ENCODE data around the gene MRPL39.

MRPL39 gene

DNA sequence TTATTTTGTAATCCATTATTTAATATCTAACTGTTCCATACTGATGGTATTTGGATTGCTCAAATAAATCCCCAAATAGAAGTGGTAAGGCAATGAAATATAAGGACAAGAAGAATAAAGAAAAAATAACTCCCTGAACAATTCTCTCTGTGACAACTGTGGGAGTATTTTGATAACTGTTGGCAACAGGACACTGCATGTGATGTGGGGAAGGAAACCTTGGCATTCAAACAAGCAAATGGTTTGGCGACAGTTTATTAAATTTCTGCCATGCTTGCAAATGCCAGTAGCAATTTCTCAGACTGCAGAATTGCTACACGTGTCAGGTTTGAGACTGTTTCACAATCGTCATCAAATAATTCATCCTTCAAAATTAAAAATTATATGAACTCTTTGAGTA lies 8.6 kb upstream of the MRPL39 start:
- in situ Hi-C loops (cut with MboI; ENCODE audit: low sequenced_read_pairs) = loop anchor here (25.0 kb wide), 3 partner anchors 246 to 1096 kb away; partner anchors contain the start of gene APP

DNA sequence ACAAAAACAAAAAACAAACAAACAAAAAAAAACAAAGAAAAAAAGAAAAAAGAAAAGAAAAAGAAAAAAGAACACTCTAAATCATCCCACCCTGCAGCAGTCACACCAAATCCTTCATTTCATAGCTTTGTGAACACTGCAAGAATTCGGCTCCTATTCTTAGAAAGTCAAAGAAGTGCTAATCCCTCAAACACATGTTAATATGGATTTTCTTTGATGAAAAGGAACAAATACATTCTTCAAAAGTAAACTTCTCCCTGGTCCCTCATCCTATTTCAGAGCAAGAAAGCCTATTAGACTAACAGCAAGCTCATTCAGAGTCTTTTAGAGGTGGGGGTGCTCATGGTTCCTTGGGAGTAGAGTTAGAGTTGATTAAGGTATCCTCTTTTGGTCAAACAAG lies 7.2 kb upstream of the MRPL39 start:
- in situ Hi-C loops (cut with MboI; ENCODE audit: low sequenced_read_pairs) = loop anchor here (25.0 kb wide), 3 partner anchors 248 to 1098 kb away; partner anchors contain the start of gene APP

DNA sequence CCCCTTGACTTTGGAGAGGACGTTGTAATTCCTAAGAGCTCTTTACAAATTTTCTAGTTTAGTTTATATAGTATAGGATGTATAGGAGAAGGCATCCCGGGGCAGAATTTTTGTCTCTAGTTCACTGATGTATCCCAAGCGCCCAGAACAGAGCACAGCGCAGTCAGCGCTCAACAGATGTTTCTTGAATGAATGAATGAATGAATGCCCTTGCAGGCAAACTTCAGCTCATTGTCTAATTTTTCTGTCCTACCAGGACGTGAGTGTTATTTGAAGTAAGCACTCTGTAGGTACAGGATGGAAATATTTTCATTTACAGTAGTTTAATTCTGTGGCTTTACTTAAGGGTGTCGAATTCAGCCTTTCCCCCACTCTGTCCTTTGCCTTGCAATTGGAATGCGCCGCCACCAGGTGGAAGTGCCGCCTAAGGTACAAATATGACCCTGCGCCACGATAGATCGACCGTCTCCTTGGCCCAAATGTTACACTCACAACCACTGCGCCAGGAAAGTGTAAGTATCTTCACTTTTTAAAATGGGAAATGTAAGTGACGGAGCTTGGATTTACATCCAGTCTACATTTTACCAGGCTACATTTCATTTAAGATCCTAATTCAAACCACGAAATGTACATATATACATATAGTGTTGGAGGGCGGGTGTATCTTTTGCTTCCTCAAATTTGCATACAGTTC lies 910 bp upstream of the MRPL39 start:
- in situ Hi-C loops (cut with MboI; ENCODE audit: low sequenced_read_pairs) = loop anchor here (25.0 kb wide), 3 partner anchors 254 to 1104 kb away; partner anchors contain the start of gene APP

DNA sequence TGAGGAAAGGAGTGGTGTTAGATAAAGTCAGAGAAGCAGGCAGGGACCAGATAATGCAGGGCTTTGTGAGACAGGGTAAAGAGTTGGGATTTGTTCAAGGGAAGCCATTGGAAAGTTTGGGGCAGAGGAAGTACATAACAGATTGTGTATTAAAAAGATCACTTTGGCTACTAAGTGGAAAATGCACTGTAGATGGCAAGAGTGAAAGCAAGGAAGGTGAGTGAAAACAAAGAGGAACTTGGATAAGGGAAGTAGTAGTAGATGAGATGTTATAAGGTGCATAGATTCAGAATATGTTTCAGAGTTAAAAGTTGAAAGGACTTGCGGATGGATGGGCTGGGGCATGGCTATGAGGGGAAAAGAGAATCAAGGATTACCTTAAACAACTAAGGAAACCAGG lies 17.4 kb downstream of the MRPL39 start:
- in situ Hi-C loops (cut with MboI; ENCODE audit: low sequenced_read_pairs) = no loop called here

DNA sequence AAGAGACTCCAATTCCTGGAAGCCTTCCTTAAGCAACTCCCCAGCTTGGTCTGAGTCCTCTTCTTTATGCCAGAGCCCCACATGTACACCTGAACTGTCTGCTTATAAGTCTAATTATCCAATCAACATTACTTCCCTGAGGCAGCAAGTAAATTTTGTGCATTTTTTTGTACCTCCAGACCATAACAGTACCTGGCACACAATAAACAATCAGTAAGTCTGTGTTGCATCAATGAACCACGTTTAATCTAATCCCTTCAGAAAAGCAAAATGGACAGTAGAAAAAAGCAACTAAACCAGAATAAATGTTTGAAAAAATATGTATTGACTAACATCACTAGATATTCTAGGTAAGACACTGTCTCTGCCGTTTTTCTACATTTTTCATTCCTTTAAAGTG lies 20.5 kb downstream of the MRPL39 start:
- in situ Hi-C loops (cut with MboI; ENCODE audit: low sequenced_read_pairs) = no loop called here

DNA sequence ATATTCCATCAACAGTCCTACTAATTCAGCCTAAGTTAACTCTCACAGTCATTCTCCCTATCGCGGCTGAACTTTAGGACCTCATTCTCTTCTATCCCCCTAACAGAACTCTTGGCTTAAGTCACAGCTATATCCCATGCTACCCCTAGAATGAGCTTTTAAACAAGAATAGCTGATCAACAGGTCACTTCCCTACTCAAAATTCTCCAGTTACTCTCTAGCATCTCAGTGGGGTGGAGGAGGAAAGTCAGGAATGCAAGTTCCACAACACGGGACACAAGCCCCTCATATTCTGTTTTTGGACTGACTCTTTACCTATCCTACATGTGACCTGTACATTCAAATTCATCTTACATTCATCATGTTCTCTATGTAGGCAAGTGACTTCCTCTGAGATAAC lies 21.0 kb downstream of the MRPL39 start:
- in situ Hi-C loops (cut with MboI; ENCODE audit: low sequenced_read_pairs) = no loop called here

DNA sequence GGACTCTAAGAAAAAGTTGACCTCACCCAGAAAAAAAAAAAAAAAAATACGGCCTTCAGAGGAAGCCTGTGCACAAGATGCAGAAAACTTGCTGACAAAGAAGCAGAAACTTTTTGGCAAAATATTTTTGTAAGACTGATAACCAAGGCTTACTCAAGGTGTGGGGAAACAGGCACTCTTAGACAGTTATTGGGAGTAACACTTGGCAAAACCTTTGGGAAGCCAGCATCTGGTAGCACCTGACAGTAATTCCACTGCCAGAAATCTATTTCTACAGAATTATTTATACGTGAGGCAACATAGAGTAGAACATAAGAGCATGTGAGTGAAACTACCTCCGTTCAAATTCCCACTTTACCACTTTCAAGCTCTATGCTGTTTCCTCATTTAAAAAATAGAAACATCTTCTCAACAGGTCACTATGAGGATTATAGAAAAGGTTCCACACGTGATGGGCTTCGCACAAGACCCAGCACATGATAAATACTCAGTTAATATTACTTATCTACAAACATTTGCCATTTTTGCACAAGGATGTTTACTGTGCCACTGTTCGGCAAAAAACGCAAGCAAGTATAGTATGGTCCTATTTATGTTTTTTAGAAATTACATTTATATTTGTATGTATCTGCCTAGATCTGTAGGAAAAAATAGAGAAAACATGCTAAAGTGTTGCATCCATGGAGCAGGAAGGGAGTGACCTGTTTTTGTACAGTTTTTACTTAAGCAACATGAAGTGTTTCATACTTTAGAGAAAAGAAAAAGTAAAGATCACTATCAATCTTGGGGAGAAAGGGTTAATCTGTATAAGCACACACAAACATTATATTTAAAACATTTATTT lies 22.2 kb downstream of the MRPL39 start:
- in situ Hi-C loops (cut with MboI; ENCODE audit: low sequenced_read_pairs) = no loop called here

DNA sequence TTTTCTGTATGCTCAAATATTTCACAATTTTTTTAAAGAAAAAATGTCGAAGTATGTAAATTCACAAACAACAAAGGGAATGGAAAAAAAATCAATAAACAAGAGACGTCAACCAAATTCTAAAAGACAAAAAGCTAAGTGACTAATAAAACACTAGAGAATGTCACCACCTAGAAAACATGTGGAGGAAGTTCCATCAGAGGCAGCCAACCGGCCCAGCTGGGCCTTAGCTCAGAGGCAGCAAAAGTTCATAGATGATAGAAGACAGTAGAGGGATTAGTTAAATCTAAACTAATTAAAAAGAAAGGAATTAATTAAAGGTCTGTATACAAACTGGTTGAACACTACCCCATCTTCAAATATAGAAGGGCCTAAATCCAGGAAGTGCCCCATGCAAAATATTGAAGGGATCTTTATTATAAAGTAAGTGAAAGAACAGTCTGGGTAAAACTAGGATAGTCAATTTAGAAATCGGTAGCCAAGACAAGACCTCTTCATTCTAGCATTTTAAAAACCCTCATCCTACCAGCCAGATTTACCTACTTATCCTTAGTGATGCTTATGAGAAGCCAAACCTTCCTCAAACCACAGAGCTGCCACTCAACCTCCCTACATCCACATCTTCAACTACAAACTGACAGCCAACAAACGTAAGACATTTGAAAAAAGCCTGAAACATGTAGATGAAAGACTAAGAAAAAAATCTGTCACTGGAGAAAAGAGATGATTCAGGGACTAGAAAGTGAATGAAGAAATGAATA lies 23.7 kb downstream of the MRPL39 start:
- in situ Hi-C loops (cut with MboI; ENCODE audit: low sequenced_read_pairs) = no loop called here

DNA sequence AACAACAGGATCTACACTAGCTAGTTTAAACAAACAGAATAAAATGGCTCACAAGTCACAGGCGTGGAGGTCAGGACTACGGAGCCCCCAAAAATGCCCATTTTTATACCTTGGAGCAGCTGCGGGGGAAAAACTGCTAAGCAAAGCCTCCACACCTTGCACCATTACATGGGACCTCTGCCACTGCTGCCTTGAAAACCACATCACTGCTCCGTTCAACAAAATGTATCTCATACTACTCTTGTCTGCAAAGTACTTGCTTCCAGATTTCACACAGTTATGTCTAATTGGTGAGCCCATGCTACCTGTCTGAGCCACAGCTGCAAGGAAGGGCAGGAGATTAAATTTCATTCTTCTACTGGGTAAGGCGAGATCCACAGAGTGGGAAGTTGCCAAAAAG lies 24.4 kb downstream of the MRPL39 start:
- in situ Hi-C loops (cut with MboI; ENCODE audit: low sequenced_read_pairs) = no loop called here

DNA sequence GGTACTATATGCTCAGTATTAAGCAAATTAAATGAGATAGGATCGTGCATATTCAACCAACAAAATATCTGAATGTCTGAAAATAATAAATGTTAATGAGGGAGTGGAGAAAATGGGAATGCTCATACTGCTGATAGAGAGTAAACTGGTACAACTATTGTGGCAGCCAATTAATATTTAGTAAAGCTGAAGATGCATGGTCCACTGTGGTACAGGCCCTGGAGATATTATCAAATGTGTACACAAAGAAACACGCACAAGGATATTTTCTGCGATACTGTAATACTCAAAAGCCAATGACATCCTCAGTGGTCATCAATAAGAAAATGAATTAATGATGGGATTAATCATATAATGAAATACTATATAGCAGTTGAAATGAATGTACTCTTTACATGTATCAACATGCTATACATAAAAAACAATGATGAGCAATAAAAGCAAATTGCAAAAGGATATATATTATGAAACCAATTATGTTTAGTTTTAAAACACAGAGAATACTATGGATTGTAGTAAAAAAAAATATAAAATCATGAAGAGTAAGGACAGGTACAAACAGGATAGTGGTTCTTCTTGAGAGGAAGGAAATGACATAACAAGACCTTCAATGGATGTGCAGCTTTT lies 25.0 kb downstream of the MRPL39 start:
- in situ Hi-C loops (cut with MboI; ENCODE audit: low sequenced_read_pairs) = no loop called here

DNA sequence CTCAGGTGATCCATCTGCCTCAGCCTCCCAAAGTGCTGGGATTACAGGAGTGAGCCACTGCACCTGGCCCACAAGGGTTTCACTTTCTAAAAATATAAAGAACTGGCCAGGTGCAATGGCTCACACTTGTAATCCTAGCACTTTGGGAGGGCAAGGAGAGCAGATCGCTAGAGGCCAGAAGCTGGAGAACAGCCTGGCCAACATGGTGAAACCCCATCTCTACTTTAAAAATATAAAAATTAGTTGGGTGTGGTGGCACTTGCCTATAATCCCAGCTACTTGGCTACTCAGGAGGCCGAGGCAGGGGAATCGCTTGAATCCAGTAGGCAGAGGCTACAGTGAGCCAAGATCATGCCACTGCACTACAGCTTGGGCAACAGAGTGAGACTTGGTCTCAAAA lies 25.7 kb downstream of the MRPL39 start:
- in situ Hi-C loops (cut with MboI; ENCODE audit: low sequenced_read_pairs) = no loop called here

DNA sequence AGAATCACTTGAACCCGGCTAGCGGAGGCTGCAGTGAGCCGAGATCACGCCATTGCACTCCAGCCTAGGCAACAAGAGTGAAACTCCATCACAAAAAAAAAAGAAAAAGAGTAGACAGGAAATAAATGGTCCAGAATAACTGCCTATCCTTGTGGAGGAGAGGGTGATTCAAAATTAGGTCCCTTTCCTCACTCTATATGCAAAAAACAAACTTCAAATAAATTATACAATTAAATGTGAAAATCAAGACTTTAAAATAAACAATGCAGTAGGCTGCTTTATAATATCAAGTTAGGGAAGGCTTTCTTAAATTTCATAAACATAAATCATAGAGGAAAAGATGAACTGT lies 26.4 kb downstream of the MRPL39 start:
- in situ Hi-C loops (cut with MboI; ENCODE audit: low sequenced_read_pairs) = no loop called here

DNA sequence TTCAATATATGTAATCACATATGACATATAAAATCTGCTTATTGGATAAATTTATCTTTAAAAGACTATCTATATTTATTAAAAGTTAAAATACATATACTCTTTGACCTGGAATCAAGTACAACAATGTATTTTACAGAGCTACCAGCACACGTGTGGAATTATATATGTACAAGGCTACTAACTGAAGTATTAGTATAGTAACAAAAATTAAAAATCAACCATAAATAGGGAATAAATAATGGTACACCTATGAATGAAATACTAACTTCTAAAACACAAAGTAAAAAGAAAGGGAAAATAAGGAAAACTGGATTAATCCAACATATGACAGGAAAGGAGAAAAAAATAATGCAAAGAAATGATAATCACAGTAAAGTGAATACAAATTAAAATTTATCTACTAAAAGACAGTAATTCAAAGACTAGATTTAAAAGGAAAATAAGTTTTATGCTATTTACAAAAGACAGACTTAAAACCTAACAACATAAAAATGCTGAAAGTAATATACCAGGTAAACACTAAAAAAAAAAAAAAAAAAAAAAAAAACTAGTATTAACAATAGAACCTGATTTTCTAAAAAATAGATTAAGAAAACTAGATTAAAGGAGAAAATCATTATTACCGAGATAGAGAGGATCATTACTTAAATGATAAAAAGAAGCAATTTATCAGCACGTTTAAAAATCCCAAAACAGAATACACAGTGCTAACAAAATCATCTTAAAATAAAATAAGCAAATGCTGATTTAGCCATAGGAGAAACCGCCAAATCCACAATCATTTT lies 27.9 kb downstream of the MRPL39 start:
- in situ Hi-C loops (cut with MboI; ENCODE audit: low sequenced_read_pairs) = no loop called here

DNA sequence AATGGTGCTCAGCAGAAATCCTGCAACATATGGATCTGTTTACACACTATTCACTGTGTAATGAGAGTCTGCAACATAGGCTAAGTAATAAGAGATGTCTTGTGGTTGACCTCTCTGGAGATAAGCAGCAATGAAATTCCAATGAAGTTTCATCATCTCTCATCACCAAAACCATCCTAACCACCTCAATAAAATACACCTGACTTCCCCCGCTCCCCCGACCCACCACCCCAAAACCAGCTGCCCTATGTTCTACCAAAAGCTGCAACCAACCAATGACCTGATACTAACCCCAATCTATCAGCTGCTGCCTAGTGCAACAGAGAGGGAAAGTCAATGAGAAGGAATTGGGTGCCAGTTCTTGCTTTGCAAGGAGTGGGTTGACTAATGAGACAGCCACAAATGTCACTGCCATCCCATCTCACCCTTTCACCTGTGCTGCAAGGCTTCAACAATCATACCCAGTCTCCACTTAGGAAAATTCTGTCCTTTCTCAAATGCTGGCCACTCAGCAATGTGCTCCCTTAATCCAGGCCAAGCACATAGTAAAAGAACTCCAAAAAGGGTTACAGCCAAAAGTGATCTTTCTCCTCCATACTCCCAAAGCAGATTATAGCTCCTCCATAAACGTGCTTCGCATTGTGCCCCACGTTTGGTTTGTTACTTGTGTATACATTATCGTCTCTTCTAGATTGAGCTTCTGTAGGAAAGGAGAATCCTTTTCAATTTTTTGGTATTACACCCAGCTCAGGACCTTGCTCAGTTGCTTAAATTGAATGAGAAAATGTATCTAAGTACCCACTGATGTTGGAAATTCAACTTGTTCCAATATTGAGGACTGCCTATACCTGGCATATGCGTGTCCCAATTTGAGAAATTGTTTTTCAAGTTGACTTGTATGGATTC lies 29.0 kb downstream of the MRPL39 start:
- in situ Hi-C loops (cut with MboI; ENCODE audit: low sequenced_read_pairs) = no loop called here

DNA sequence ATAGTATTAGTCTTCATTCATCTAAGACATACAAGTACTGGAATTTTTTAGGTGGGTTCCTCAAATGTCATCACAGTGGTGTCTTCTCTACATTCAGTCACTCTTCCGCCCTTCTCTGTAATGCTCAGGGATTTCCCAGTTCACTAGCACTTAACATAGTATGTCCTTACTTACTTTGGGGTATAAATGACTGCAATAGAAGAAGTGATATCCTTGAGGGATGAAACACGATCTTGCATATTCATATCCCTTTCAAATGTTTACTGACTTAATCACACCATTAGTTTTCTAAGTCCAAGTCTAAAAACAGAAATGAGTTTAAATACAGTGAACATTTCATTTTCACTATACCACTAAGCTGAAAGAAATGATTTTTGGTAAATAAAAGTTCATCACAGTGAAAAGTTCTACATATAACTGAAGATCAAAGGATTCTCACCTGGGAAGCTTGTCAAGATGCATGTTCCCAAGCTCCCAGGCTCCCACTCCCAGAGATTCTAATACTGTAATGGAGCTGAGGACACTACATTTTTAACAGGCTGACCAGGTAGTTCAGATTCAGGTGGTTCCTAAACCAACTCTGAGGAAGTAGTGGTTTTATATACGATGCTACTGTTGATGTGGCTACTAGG lies 29.7 kb downstream of the MRPL39 start:
- in situ Hi-C loops (cut with MboI; ENCODE audit: low sequenced_read_pairs) = no loop called here

DNA sequence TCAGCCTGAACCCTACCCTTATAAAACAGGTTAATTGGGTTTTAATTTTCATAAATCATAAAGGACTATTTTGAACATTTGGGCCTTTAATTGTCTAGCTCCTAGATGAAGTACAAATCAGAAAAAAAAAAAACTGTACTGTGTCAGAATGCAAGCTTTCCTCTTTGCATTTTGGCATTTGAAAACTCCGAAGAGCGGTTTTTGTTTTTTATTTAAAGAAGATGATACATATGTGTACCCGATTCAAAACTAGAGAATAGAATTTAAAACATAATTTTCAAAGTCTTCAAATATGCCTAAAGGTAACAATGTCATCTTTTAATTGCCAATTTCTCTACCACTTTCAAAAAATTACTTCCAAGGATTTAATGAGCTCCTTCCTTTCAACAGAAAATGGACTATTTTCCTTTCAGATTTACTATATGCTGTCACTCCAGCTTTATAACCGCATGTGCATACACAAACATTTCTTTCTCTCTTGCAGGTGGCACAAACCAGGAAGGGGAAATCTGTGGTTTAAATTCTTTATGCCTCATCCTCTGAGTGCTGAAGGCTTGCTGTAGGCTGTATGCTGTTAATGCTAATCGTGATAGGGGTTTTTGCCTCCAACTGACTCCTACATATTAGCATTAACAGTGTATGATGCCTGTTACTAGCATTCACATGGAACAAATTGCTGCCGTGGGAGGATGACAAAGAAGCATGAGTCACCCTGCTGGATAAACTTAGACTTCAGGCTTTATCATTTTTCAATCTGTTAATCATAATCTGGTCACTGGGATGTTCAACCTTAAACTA lies 33.7 kb downstream of the MRPL39 start:
- in situ Hi-C loops (cut with MboI; ENCODE audit: low sequenced_read_pairs) = no loop called here

DNA sequence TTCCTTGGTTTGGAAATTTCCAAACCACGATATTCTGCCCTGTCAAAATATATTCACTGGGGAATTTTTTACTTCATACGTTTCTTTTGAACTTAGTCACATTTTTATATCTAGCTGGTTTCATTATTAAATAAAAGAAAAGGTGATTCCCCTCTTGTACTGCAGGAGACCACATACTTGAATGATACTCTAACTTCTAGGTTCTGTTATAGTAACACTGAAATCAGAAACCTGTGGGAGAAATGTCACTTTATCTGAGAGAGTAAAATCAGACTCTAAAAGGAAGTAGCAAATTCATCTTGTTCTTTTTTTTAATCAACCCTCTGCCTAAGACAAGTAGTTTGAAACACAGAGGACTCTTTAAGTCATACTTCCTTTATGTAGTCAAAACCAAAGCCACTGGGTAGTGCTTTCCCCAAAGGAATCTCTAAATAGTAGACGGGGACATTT lies 34.4 kb downstream of the MRPL39 start:
- in situ Hi-C loops (cut with MboI; ENCODE audit: low sequenced_read_pairs) = no loop called here

DNA sequence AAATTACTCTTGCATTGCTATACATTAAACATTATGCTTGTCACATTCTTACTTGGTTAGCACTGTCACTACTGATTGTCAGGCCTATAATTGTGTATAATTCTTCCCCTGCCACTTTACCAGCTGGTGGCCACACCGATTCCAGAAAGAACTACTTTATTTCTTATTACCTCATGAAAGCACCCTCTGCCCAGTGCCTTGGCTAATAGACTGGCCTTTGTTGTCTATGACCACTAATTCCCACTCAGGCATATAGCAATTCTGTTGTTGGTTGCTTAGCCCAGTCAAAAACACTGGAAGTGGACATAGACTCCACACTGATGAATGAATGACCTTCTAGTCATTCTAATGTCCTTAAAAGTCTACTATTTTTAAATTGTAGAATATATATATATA lies 35.6 kb downstream of the MRPL39 start:
- in situ Hi-C loops (cut with MboI; ENCODE audit: low sequenced_read_pairs) = no loop called here
